ENCODE results near the gene STIP1. TPM values are rescaled to one million over a fixed set of nuclear protein-coding genes. Genes with fewer than 3 reads are reported as not detected.

Gene STIP1
- total RNA-seq, 1 experiment from 2014 or later = 336 TPM

DNA sequence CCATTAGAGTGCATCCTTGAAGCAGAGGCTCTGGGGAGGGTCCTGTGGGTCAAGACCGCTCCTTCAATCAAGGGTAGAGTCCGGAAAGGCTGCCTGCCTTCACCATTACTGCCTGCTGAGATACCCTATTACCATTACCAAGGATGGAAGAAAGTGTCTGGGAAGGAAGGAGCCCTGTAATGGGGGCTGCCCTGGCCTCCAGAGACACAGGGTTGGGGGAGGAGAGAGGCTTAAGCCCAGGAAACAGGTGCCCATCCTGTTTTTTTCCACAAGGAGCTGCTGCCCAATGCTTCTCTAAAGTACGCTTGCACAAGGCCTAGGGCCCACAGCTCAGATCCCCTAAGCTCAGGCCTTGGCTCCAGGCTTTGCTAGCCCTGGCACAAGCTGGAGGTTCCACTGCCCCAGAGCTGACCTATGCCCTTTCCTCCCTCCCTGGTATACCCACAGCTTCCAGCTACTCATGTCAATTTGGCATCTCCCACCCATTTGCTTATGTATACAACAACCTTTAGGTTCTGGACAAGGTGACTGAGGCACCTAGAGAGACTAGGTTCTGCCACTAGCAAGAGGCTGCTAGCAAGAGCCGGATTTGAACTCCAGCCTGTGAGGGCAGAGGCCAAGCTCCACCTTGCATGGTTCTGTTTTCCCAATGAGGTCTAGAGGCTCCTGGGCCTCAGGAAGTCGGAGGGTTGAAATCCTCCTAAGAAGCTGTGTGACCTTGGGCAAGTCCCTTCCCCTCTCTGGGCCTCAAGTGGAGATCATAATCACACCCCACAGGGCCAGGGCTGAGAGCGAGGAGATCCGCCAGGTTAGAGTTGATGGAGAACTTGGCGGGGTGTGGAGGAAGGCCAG is 63.8 kb downstream of the STIP1 start:
- H3K36me3 ChIP-seq (ENCODE audit: control insufficient read depth in 1 of 2, insufficient read depth in 2 of 2, low read length in 2 of 2) = peaks cover 0 to 6% of the 10 kb centered on the region in 2 experiments; a peak in 1 of 4 replicates
- H3K9ac ChIP-seq (ENCODE audit: low read length) = peak overlapping the region; percentile 97; the same call in 1 of the 2 replicates
- H3K9me3 ChIP-seq (ENCODE audit: control insufficient read depth in 1 of 2, insufficient read depth in 1 of 2, low read depth in 1 of 2, low read length in 2 of 2) = no peaks in the 10 kb centered on the region
- no peaks in the 10 kb centered on the region for H4K20me1 ChIP-seq (ENCODE audit: insufficient read depth)
- H2AFZ ChIP-seq (ENCODE audit: low read depth, low read length, poor library complexity, severe bottlenecking) = no peak overlapping the region
- no TSS peak for BruUV-seq (replicated peaks)
- no peak overlapping the region; the same call in 1 of the 2 replicates for H3K27ac ChIP-seq (ENCODE audit: low read depth, low read length)
- no peaks in the 10 kb centered on the region for H3K27me3 ChIP-seq (ENCODE audit: insufficient read depth, low read length)
- ChIA-PET POLR2A (interaction anchor here (1.0 to 1.6 kb wide), 4 partner anchors 9 to 68 kb away, joined by 3 to 6 read pairs (median 4); partner anchors contain the start of genes FKBP2 and PRDX5), RAD21 (ENCODE audit: low non-redundant PET in 1 of 2, low total read pairs in 2 of 2, uncharacterized antibody in 2 of 2, unreplicated experiment in 2 of 2) (no interaction called here), CTCF (interaction anchor here (1.1 to 1.9 kb wide), 6 partner anchors 8 to 106 kb away, joined by 3 to 7 read pairs (median 4); partner anchors contain the start of gene FKBP2)
- H3K4me2 ChIP-seq (ENCODE audit: low read length) = no peak overlapping the region; the same call in 1 of the 2 replicates
- no peaks in the 10 kb centered on the region for H3K9me2 ChIP-seq (ENCODE audit: insufficient read depth)
- H3K4me1 ChIP-seq (ENCODE audit: control insufficient read depth in 1 of 2, insufficient read depth in 2 of 2, low read length in 2 of 2) = peaks cover 26 to 66% of the 10 kb centered on the region in 2 experiments
- intact Hi-C loops (cut with micrococcal nuclease) = loop anchor here (2.0 kb wide), 1 partner anchor 55 kb away; the partner anchor contains the start of gene ESRRA
- DNase-seq (ENCODE audit: low read depth, low spot score) (no peak), ATAC-seq (no peak)
- no peak overlapping the region; a peak in 1 of 4 replicates for H3K4me3 ChIP-seq (replicated peaks in 1 of 2; ENCODE audit: low read depth in 1 of 2, low read length in 2 of 2)
- H3K79me2 ChIP-seq (ENCODE audit: insufficient read depth, low read length) = peaks cover 50% of the 10 kb centered on the region
- TF ChIP-seq ZFX (IDR thresholded peaks at IDR 0.05) (no peak), SP1 (IDR thresholded peaks at IDR 0.05; ENCODE audit: low read depth) (no peak), FOSL1 (IDR thresholded peaks at IDR 0.05; ENCODE audit: low read depth) (no peak), POLR2A (IDR thresholded peaks at IDR 0.05; ENCODE audit: borderline replicate concordance, extremely low read depth, insufficient read depth, insufficient read length) (no peak), SIN3A (IDR thresholded peaks at IDR 0.05; ENCODE audit: low read depth) (no peak), RAD21 (IDR thresholded peaks at IDR 0.05; ENCODE audit: low read depth) (no peak), YY1 (IDR thresholded peaks at IDR 0.05; ENCODE audit: extremely low read depth, insufficient replicate concordance, low read depth, low read length) (no peak), EGR1 (IDR thresholded peaks at IDR 0.05; ENCODE audit: low read depth) (no peak), EZH2 (IDR thresholded peaks at IDR 0.05) (no peak), CBX3 (IDR thresholded peaks at IDR 0.05; ENCODE audit: low read depth) (no peak), TCF7L2 (IDR thresholded peaks at IDR 0.05; ENCODE audit: borderline replicate concordance, extremely low read depth, insufficient read depth, insufficient read length) (no peak), EZH2phosphoT487 (IDR thresholded peaks at IDR 0.05; ENCODE audit: borderline replicate concordance) (no peak), ELF1 (IDR thresholded peaks at IDR 0.05; ENCODE audit: borderline replicate concordance, low read depth) (no peak), CEBPB (IDR thresholded peaks at IDR 0.05; ENCODE audit: low read depth) (no peak)
- TF ChIP-seq, protein P1, sequence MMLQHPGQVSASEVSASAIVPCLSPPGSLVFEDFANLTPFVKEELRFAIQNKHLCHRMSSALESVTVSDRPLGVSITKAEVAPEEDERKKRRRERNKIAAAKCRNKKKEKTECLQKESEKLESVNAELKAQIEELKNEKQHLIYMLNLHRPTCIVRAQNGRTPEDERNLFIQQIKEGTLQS (IDR thresholded peaks at IDR 0.05) = no peak
- TF ChIP-seq, protein P2, sequence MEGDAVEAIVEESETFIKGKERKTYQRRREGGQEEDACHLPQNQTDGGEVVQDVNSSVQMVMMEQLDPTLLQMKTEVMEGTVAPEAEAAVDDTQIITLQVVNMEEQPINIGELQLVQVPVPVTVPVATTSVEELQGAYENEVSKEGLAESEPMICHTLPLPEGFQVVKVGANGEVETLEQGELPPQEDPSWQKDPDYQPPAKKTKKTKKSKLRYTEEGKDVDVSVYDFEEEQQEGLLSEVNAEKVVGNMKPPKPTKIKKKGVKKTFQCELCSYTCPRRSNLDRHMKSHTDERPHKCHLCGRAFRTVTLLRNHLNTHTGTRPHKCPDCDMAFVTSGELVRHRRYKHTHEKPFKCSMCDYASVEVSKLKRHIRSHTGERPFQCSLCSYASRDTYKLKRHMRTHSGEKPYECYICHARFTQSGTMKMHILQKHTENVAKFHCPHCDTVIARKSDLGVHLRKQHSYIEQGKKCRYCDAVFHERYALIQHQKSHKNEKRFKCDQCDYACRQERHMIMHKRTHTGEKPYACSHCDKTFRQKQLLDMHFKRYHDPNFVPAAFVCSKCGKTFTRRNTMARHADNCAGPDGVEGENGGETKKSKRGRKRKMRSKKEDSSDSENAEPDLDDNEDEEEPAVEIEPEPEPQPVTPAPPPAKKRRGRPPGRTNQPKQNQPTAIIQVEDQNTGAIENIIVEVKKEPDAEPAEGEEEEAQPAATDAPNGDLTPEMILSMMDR (IDR thresholded peaks at IDR 0.05 in 2 of 3, conservative IDR thresholded peaks at IDR 0.05 in 1 of 3; ENCODE audit: borderline replicate concordance in 1 of 3, insufficient read depth in 1 of 3, low read depth in 2 of 3, low read length in 2 of 3) = no peak
- TF ChIP-seq, protein P3, sequence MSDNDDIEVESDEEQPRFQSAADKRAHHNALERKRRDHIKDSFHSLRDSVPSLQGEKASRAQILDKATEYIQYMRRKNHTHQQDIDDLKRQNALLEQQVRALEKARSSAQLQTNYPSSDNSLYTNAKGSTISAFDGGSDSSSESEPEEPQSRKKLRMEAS (IDR thresholded peaks at IDR 0.05) = no peak
- TF ChIP-seq, protein P4, sequence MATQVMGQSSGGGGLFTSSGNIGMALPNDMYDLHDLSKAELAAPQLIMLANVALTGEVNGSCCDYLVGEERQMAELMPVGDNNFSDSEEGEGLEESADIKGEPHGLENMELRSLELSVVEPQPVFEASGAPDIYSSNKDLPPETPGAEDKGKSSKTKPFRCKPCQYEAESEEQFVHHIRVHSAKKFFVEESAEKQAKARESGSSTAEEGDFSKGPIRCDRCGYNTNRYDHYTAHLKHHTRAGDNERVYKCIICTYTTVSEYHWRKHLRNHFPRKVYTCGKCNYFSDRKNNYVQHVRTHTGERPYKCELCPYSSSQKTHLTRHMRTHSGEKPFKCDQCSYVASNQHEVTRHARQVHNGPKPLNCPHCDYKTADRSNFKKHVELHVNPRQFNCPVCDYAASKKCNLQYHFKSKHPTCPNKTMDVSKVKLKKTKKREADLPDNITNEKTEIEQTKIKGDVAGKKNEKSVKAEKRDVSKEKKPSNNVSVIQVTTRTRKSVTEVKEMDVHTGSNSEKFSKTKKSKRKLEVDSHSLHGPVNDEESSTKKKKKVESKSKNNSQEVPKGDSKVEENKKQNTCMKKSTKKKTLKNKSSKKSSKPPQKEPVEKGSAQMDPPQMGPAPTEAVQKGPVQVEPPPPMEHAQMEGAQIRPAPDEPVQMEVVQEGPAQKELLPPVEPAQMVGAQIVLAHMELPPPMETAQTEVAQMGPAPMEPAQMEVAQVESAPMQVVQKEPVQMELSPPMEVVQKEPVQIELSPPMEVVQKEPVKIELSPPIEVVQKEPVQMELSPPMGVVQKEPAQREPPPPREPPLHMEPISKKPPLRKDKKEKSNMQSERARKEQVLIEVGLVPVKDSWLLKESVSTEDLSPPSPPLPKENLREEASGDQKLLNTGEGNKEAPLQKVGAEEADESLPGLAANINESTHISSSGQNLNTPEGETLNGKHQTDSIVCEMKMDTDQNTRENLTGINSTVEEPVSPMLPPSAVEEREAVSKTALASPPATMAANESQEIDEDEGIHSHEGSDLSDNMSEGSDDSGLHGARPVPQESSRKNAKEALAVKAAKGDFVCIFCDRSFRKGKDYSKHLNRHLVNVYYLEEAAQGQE (IDR thresholded peaks at IDR 0.05; ENCODE audit: low read depth) = no peak

All from HCT116 (cell line).